Measurements from ENCODE around the gene SH3TC2. TPM values are rescaled to one million over a fixed set of nuclear protein-coding genes. Genes with fewer than 3 reads are reported as not detected.

Gene SH3TC2
- total and polyA plus RNA-seq, 10 of the 15 experiments (the other 5 are each of a cell fraction or from before 2014, with no cell fraction given) = not detected

DNA sequence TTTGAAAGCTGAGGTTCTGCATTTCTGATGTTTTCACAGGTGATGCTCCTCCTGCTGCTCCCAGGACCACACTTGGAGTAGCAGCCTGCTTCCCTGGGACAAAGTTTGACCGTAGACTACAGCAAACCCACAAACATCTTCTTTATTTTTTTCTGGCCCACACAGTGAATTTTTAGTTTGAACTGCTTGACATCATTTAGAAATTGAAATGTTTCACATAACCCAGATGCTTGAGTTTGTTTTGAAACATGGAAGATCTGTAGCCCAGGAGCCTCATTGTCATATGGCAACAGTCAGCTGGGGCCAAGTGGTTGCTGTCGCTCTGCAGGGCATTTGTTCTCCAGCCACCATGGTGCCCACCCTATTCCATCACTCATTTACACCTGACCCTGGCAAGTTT, 8.4 kb downstream of the SH3TC2 start:
- Histone ChIP-seq H4K20me1 (ENCODE audit: control insufficient read depth, insufficient read depth) (no peaks in the 10 kb centered on the region), H3K27ac (ENCODE audit: control insufficient read depth, insufficient read depth) (no peak overlapping the region), H3K4me1 (ENCODE audit: control insufficient read depth, insufficient read depth, low read length) (no peaks in the 10 kb centered on the region), H2AFZ (ENCODE audit: control insufficient read depth, low read depth, low read length) (no peak overlapping the region), H3K9me3 (replicated peaks; ENCODE audit: control insufficient read depth, insufficient read depth, low read length) (no peaks in the 10 kb centered on the region), H3K79me2 (ENCODE audit: control insufficient read depth, insufficient read depth, low read length) (no peaks in the 10 kb centered on the region), H3K4me3 (no peak overlapping the region), H3K27me3 (replicated peaks in 1 of 2; ENCODE audit: control insufficient read depth in 2 of 2, insufficient read depth in 2 of 2, low read length in 1 of 2) (0 out of 4 replicates have a peak, but pooled peaks cover 0 to 2% of the 10 kb centered on the region in 2 experiments), H3K9ac (ENCODE audit: control insufficient read depth, insufficient read depth, low read length) (no peak overlapping the region), H3K36me3 (ENCODE audit: control insufficient read depth in 2 of 2, insufficient read depth in 2 of 2, low read length in 1 of 2) (no peaks in the 10 kb centered on the region), H3K4me2 (ENCODE audit: control insufficient read depth, insufficient read depth) (no peak overlapping the region)
- FAIRE-seq (no peak), DNase-seq (ENCODE audit: low read depth, low spot score) (no peak), ATAC-seq (no peak)
- in situ Hi-C loops (cut with MboI) (no loop called here), intact Hi-C loops (cut with micrococcal nuclease; ENCODE audit: unreplicated experiment) (no loop called here)
- TF ChIP-seq BHLHE40 (IDR thresholded peaks at IDR 0.05; ENCODE audit: borderline replicate concordance in 1 of 2, low read depth in 2 of 2, low read length in 1 of 2) (no peak), HDAC2 (IDR thresholded peaks at IDR 0.05) (no peak), ZZZ3 (IDR thresholded peaks at IDR 0.05; ENCODE audit: control insufficient read depth, insufficient read length, low read depth) (no peak), FOS (IDR thresholded peaks at IDR 0.05; ENCODE audit: borderline replicate concordance, extremely low read depth, insufficient read length) (no peak), FOXM1 (IDR thresholded peaks at IDR 0.05; ENCODE audit: low read depth, low read length) (no peak), STAT1 (conservative IDR thresholded peaks at IDR 0.05) (no peak), NR2C2 (IDR thresholded peaks at IDR 0.05; ENCODE audit: borderline replicate concordance, control insufficient read depth, insufficient read length, low read depth) (no peak), PAX5 (IDR thresholded peaks at IDR 0.05; ENCODE audit: borderline replicate concordance, low read depth, low read length) (no peak), EED (IDR thresholded peaks at IDR 0.05; ENCODE audit: low read depth) (no peak), CBX5 (IDR thresholded peaks at IDR 0.05; ENCODE audit: low read depth) (no peak), PAX8 (IDR thresholded peaks at IDR 0.05) (no peak)
- TF ChIP-seq, protein P1, sequence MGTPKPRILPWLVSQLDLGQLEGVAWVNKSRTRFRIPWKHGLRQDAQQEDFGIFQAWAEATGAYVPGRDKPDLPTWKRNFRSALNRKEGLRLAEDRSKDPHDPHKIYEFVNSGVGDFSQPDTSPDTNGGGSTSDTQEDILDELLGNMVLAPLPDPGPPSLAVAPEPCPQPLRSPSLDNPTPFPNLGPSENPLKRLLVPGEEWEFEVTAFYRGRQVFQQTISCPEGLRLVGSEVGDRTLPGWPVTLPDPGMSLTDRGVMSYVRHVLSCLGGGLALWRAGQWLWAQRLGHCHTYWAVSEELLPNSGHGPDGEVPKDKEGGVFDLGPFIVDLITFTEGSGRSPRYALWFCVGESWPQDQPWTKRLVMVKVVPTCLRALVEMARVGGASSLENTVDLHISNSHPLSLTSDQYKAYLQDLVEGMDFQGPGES (IDR thresholded peaks at IDR 0.05) = no peak
- TF ChIP-seq, protein P2, sequence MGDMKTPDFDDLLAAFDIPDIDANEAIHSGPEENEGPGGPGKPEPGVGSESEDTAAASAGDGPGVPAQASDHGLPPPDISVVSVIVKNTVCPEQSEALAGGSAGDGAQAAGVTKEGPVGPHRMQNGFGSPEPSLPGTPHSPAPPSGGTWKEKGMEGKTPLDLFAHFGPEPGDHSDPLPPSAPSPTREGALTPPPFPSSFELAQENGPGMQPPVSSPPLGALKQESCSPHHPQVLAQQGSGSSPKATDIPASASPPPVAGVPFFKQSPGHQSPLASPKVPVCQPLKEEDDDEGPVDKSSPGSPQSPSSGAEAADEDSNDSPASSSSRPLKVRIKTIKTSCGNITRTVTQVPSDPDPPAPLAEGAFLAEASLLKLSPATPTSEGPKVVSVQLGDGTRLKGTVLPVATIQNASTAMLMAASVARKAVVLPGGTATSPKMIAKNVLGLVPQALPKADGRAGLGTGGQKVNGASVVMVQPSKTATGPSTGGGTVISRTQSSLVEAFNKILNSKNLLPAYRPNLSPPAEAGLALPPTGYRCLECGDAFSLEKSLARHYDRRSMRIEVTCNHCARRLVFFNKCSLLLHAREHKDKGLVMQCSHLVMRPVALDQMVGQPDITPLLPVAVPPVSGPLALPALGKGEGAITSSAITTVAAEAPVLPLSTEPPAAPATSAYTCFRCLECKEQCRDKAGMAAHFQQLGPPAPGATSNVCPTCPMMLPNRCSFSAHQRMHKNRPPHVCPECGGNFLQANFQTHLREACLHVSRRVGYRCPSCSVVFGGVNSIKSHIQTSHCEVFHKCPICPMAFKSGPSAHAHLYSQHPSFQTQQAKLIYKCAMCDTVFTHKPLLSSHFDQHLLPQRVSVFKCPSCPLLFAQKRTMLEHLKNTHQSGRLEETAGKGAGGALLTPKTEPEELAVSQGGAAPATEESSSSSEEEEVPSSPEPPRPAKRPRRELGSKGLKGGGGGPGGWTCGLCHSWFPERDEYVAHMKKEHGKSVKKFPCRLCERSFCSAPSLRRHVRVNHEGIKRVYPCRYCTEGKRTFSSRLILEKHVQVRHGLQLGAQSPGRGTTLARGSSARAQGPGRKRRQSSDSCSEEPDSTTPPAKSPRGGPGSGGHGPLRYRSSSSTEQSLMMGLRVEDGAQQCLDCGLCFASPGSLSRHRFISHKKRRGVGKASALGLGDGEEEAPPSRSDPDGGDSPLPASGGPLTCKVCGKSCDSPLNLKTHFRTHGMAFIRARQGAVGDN (IDR thresholded peaks at IDR 0.05) = no peak
- TF ChIP-seq, protein P3, sequence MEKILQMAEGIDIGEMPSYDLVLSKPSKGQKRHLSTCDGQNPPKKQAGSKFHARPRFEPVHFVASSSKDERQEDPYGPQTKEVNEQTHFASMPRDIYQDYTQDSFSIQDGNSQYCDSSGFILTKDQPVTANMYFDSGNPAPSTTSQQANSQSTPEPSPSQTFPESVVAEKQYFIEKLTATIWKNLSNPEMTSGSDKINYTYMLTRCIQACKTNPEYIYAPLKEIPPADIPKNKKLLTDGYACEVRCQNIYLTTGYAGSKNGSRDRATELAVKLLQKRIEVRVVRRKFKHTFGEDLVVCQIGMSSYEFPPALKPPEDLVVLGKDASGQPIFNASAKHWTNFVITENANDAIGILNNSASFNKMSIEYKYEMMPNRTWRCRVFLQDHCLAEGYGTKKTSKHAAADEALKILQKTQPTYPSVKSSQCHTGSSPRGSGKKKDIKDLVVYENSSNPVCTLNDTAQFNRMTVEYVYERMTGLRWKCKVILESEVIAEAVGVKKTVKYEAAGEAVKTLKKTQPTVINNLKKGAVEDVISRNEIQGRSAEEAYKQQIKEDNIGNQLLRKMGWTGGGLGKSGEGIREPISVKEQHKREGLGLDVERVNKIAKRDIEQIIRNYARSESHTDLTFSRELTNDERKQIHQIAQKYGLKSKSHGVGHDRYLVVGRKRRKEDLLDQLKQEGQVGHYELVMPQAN (conservative IDR thresholded peaks at IDR 0.05) = no peak
- 32% methylated on average over 2 of the region's 2 CpGs for WGBS (ENCODE audit: insufficient coverage, insufficient replicate concordance, low lambda C conversion rate, missing lambda C conversion rate)
- ChIA-PET POLR2A (no interaction called here), SMC1A (ENCODE audit: uncharacterized antibody, unreplicated experiment) (no interaction called here), RAD21 (ENCODE audit: unreplicated experiment) (no interaction called here), CTCF (no interaction called here)
- no TSS peak for BruUV-seq (replicated peaks)

All from GM12878 (cell line).